HG03060 (cell line): ENCODE data around the gene TBC1D22A.

Source experiments
- ATAC-seq: cut with Tn5 transposase; IDR thresholded peaks from one replicate; pipeline ENCODE4 v1.9.1; 2021; ENCODE audit warnings: low read depth, moderate number of reproducible peaks; ENCODE audit not compliant: unreplicated experiment

TBC1D22A gene

DNA sequence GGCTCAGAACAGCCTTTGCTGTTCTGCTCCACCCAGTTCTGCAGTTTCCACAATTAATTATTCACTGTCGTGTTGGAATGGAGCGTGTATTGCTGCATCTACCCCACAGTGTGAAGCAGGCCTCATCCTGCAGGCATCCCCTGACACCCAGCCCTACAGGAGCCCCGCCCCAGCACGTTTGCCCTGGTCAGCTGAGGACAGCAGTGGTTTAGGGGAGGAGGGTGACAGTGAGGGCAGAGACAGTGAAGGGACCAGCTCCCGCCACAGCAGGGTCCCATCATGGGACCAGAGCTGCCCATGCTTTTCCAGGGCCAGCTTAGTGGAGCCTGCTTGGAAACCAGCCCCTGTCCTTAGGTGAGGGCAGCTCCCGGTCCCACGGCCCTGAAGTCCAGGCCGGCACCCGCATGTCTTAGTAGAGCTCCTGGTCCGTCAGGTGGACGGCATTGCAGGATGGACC is 273.0 kb downstream of the TBC1D22A start:
- no peak for ATAC-seq

- no peak for ATAC-seq
Measured at GRCh38 chr22:47036352-47036751, 273.9 kb downstream of the TBC1D22A start.

DNA sequence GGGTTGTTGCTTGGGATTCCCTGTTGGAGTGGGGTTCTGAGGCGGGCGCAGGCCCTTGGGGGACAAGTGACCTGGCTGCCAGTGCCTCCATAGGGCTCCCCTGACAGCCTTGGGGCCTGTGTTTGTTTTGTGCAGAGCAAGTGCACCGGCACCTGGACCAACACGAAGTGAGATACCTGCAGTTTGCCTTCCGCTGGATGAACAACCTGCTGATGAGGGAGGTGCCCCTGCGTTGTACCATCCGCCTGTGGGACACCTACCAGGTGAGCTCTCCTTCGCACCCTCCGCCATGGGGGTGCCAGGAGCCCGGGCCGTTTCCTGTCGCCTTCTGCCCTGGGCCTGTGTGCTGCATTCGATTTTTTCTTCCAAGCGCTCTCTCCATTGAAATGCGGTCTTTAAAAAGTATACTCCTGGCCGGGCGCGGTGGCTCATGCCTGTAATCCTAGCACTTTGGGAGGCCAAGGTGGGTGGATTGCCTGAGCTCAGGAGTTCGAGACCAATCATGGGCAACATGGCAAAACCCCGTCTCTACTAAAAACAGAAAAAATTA is 274.6 kb downstream of the TBC1D22A start:
- ATAC-seq = no peak

DNA sequence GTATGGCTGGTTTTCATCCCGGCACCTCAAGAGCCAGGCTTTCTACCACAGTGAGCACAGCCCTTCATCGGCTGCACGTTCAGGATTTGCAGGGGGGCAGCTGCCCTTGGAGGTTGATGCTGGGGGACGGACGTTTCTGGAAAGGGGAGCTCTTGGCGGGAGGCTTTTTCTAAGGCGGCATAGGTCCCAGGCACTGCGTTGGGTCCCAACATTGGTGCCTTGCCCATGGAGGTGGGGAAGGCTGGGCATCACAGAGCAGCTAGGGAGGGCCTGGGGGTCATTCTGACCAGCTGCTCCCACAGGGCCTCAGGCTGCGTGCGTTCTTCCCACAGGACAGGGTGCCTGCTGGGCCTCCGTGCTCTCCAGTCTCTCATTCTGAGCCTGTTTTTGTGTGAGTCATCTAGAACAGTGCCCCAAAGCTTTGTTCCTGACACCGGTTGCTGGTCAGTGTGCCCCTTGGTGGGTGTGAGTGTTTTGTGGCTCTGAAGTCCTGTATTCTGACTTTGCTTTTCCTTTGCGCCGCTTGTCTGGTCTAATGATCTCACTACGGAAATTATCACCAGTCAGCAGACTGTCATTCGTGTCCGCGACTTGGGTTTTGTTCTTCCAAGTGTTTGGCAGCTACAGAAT is 275.9 kb downstream of the TBC1D22A start:
- ATAC-seq = no peak

GRCh38 chr22:47039356-47039755 is 276.9 kb downstream of the TBC1D22A start:
- ATAC-seq = no peak

DNA sequence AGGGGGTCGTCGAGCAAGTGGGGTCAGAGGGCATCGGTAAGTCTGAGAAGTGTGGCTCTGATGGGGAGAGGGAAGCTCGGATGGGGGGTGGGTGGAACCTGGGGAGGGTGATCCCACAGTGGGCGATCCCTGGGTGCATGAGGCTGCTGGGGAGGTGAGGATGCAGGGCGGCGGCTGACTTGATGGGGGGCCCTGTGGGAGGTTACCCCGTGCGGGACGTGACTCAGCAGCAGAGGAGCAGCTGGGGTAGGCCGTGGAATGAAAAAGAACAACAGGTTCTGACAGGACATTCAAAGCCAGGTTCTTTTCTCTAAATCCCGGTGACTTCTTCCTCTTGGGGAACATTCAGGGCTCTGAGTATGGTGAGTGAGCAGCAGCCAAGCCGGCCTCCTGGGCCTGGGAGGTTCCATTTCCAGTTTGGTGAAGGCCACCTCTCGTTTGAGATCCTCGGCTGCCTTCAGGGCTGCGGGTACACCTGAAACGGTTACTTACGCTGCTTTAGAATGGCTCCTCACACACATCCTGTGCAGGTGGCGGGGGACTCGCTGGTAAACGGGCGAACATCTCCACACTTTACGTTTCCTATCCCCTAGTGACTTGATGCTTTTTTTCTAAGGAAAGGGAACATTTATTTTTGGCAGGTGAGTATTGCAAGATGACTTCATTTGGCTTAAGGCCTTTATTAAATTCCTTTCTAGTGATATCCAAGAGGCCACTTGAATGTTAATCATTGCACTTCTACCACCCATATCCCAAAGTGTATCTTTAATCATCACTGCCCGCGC is 278.2 kb downstream of the TBC1D22A start:
- no peak for ATAC-seq

GRCh38 chr22:47041271-47042115 is 279.0 kb downstream of the TBC1D22A start:
- ATAC-seq = no peak

GRCh38 chr22:47042116-47042825 is 279.8 kb downstream of the TBC1D22A start:
- no peak for ATAC-seq

DNA sequence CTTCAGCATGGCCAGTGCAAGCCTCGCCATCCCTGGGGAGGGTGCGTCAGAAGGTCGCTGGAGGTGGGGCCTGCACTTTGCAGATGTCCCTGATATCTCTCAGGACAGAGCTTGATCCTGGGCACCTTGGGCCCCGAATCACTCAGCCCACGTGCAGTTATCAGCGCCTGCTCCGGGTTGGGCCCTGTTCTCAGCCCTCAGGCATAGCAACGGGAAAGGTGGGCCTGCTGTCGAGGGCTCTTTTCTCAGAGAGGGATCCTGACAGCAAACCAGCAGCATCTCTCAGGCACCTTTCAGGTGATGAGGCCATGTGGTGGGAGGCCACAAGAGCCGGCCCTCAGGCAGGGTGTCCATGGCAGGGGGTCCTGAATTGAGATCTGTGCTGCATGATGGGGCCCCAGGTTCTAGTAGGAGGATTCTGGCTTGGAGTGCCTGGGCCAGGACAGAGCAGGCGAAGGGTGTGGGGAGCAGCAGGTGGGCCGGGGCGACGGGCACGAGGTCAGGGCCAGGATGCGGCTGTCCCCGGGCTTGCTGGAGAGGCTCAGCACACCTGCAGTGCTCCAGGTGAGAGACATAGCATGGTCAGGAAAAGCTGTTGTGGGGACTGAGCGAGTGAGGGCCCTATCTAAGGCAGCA is 280.5 kb downstream of the TBC1D22A start:
- ATAC-seq = no peak

- ATAC-seq = no peak
Measured at GRCh38 chr22:47043835-47044721, 281.6 kb downstream of the TBC1D22A start.

DNA sequence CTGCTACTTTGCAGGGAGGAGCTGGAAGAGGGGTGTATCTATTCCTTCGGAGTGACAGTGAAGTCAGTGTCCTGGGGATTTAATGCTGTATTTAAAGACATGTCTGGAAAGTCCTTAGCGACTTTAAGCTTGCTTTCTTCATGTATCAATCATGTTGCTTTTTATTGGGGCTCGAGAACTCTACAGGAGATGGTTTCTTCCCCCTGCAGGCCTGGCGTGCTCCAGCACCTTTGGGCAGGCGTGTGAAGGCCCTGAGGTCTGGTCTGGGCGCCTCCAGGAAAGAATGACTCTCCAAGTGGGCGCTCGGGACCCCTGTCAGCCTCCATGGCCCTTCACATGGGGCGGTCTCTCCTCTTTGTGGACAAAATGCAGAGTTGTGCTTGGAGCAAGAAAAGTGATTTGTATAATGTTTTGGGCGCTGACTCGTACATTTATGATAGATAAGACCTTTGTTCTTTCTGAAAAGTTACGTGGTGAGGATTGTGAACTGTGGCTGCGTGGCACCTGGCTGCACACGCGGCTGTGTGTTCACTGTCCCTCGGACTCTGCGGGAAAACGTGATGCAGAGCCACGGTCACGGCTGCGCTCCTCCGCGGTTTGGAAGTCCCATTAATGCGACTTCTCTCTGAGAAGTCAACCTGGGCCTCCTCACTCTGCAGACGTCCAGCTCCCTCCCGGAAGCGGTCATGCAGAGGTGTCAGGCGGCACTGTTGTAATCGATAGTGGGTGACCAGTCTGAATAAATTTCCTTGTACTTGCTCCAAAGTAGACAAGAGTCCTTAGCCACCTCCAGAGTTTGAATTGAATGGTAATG is 282.5 kb downstream of the TBC1D22A start:
- no peak for ATAC-seq

GRCh38 chr22:47045691-47046410 is 283.4 kb downstream of the TBC1D22A start:
- no peak for ATAC-seq

DNA sequence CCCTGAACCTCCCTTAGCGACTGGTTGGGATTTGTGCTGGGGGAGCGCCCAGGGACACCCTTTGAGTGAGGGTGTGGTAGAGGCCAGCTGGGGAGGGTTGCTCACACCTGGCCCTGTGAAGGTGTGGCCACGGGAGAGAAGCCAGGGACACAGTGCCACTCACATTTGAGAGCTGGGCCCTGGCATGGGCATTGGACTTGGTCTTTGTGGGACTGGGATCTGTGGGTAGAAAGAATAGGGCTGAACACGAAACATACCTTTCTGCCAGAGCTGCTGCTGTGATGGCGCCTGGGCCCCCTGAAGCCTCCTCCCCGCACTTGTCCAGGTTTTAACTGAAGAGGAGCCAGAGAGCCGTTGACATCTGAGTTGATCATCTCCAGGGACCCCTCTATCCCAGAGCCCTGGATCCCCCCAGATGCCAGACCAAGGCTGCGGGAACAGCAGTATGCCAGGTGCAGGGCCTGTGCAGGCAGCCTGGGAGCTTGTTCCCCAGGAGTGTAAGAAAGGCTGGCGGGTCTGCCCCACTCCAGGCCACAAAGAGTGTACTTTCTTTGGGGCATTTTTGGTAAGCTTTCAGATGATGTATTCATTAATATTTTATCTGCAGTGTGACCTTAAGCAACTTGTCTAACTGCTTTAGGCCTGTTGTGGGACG is 284.1 kb downstream of the TBC1D22A start:
- no peak for ATAC-seq

DNA sequence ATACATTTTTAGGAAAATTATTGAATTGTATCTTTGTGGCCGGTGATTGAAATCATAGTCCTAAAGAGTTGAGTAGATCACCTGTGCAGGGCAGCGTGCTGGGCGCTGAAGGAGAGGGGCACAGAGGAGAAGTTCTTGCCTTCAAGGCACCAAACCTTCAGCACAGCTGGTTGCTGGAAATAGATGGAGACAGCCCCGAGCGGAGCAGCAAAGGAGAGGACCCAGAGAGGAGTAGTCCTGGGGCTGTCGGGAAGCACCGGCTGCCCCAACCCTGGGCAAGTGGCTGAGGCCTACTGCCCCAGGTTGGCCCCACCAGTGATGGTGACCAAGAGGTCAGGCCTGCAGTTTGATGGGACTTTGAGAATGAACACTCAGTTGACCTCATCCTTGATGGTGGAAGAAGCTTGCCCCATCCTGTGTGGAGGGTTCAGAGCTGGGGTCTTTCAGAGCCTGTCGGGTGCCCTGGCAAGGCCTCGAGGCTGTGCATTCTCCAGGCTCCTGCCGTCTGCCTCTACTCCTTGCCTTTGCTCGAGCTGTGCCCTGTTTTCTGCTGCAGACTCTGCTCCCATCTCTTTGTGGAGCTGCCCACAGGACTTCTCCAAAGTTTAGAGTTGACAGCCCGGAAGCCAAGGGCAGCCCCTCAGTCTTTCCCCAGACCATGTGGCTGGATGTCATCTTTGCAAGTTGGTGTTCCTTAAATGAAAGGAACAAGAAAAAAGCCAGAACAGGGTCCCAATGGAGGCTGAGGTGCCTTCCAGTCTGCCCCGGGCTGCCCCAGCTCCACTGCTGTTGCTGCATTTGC is 285.1 kb downstream of the TBC1D22A start:
- ATAC-seq = no peak

- no peak for ATAC-seq
Measured at GRCh38 chr22:47048123-47049077, 285.9 kb downstream of the TBC1D22A start.
